ENCODE data around the gene STAT5B. TPM values are rescaled to one million over a fixed set of nuclear protein-coding genes. Genes with fewer than 3 reads are reported as not detected.
A peak's percentile ranks its signal among the peaks of the same experiment; 100 is the strongest.

STAT5B gene
- total and polyA plus RNA-seq, 2 of the 13 experiments (the other 11 are each of a cell fraction or from before 2014, with no cell fraction given), result 21.0 to 42.8 TPM

DNA sequence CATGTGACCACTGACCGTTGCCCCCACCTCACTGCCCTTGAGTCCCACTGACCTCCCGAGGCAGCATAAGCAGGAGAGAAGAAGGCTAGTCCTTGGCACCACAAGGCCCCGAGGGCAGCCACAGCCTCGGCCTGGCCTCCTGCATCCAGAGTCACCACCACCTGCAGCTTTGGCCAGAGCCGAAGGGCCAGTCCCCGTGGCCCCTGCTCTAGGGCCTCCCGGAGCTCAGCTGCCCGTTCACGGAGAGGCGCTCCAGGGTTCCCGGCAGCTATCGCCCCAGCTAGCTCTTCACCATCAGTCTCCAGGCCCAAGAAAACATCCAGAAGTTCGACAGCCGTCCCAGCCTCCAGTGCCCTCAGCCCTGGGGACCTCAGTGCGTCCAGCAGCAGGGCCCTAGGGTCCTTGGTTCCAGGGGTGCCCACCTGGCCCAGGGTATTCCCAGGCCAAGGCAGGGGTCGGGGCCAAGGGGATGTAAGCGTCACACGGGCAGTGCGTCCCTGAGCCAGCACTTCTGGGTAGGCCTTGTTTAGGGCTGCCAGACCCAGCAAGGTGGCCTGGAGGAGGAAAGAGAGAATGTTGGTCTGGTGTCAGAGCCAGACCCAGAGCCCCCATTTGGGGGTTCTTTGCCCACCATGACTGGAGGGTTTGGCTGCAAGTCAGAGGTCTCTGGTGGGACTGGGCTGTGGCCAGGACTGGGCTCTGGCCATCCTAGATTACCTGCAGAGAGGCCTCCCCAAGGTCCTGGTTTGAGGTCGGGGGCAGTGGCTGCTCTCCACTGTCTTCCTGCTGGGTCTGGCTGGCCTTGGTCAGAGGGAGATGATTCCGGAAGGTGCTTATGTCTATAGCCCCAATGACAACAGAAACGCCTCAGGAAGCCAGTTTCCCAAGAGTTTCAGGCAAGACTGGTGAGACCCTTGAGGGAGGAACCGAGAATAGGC lies 83.7 kb downstream of the STAT5B start:
- Histone ChIP-seq H3K9ac (ENCODE audit: insufficient read depth, low read depth, low read length) (peak overlapping the region; percentile 77; the same call in 1 of the 2 replicates), H3K4me2 (ENCODE audit: low read depth, low read length) (peak overlapping the region; percentile 79), H3K27me3 (ENCODE audit: control insufficient read depth in 1 of 2, insufficient read depth in 2 of 2, low read length in 2 of 2) (no peaks in the 10 kb centered on the region; a peak in 1 of 5 replicates), H3K9me3 (ENCODE audit: low read length) (no peaks in the 10 kb centered on the region), H3K79me2 (ENCODE audit: insufficient read depth, low read length) (no peaks in the 10 kb centered on the region), H4K20me1 (ENCODE audit: insufficient read depth, low read length) (no peaks in the 10 kb centered on the region), H2AFZ (ENCODE audit: low read length) (no peak overlapping the region), H3K4me3 (replicated peaks in 1 of 3; ENCODE audit: insufficient read depth in 1 of 3, low read depth in 2 of 3, low read length in 3 of 3) (peak overlapping the region in 1 of 3 experiments; percentile 94; a peak in 1 of 6 replicates), H3K36me3 (replicated peaks in 1 of 2; ENCODE audit: control insufficient read depth in 1 of 2, insufficient read depth in 2 of 2, low read length in 2 of 2) (no peaks in the 10 kb centered on the region), H3K4me1 (ENCODE audit: insufficient read depth, low read length) (peaks cover 21% of the 10 kb centered on the region), H3K27ac (ENCODE audit: extremely low read length, insufficient read depth, low read length) (no peak overlapping the region)
- FAIRE-seq, result no peak
- no TSS peak for BruUV-seq (replicated peaks)
- 95% methylated on average over 18 of the region's 23 CpGs for WGBS (ENCODE audit: low lambda C conversion rate)
- DNase-seq (ENCODE audit: low spot score), result no peak
- CTCF ChIA-PET (ENCODE audit: low intra/inter-chr PET ratio, low total read pairs), result no interaction called here
- intact Hi-C loops (cut with micrococcal nuclease; ENCODE audit: unreplicated experiment), result no loop called here
- no peak for ATAC-seq
- TF ChIP-seq AGO2 (optimal IDR thresholded peaks at IDR 0.05; ENCODE audit: low read depth, low read length), result peak; percentile 36
- TF ChIP-seq ZNF687 (CRISPR knock-in tag; IDR thresholded peaks at IDR 0.05), result peak; percentile 13; the same call in 1 of the 2 replicates
- no peak for TF ChIP-seq TSC22D2 (CRISPR knock-in tag; IDR thresholded peaks at IDR 0.05; ENCODE audit: borderline replicate concordance)
- POLR2A ChIA-PET, result interaction anchor here (1.1 to 1.9 kb wide), 3 partner anchors 9 to 85 kb away, joined by 3 to 30 read pairs (median 3); no protein-coding TSS in a partner anchor
- in situ Hi-C loops (cut with HindIII; ENCODE audit: extremely low pct_ligation_motif_present, low pct_unique_long_range_greater_than_20kb), result no loop called here
